Testis (tissue), 2 donors: ENCODE measurements around the gene APIP.

Experiments used
- POLR2A ChIP-seq: fragments of 450-650 bp; IDR thresholded peaks from one replicate; pipeline ENCODE4 v1.6.1; 2017; ENCODE audit warnings: antibody characterized with exemption, mild to moderate bottlenecking, moderate library complexity
- TF ChIP-seq, protein P1 (sequence below), 3 experiments: fragments of 450-650 bp in 2 of 3; fragments of 200-600 bp in 1 of 3; sonication (generic) in 1 of 3; IDR thresholded peaks; one replicate each; pipeline ENCODE4 v1.5.1; 2016 to 2019; ENCODE audit warnings: antibody characterized with exemption in 3 of 3, mild to moderate bottlenecking in 2 of 3, moderate library complexity in 1 of 3

DNA sequence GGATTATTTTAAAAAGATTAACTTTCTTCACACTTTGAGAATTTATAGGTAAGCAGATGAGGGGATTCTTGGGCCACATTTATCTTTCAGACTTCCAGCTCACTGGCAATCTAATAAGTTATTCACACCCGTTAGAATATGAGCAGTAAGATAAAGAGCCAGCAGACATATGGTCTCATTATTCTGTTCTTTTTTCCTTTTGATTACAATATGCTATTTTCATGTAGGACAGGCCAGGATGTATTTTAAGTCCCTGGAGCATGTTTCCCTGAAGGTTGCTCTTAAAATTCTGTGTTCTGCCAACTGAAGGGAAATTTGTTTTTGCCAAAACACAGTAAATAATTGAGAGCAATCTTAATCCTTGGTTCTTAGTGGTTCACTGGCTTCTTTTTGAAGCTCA lies 22.4 kb upstream of the APIP start:
- TF ChIP-seq, protein P1, sequence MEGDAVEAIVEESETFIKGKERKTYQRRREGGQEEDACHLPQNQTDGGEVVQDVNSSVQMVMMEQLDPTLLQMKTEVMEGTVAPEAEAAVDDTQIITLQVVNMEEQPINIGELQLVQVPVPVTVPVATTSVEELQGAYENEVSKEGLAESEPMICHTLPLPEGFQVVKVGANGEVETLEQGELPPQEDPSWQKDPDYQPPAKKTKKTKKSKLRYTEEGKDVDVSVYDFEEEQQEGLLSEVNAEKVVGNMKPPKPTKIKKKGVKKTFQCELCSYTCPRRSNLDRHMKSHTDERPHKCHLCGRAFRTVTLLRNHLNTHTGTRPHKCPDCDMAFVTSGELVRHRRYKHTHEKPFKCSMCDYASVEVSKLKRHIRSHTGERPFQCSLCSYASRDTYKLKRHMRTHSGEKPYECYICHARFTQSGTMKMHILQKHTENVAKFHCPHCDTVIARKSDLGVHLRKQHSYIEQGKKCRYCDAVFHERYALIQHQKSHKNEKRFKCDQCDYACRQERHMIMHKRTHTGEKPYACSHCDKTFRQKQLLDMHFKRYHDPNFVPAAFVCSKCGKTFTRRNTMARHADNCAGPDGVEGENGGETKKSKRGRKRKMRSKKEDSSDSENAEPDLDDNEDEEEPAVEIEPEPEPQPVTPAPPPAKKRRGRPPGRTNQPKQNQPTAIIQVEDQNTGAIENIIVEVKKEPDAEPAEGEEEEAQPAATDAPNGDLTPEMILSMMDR (IDR thresholded peaks at IDR 0.05), result no peak
- no peak for TF ChIP-seq POLR2A
